ENCODE results near the gene MBD2.

MBD2 gene

GRCh38 chr18:54162431-54162830, 62.0 kb downstream of the MBD2 start:
- Mint-ChIP-seq H3K4me3 (no peak overlapping the region), H3K4me1 (peaks cover 8% of the 10 kb centered on the region), H3K36me3 (ENCODE audit: low read depth) (peaks cover 69% of the 10 kb centered on the region), H3K27me3 (ENCODE audit: low read depth) (no peaks in the 10 kb centered on the region), H3K9me3 (no peaks in the 10 kb centered on the region), H3K27ac (no peak overlapping the region)
- no peak for TF ChIP-seq CTCF (IDR thresholded peaks at IDR 0.05; ENCODE audit: unreplicated experiment in 3 of 3)

GRCh38 chr18:54161267-54161666, 63.2 kb downstream of the MBD2 start:
- Mint-ChIP-seq H3K36me3 (ENCODE audit: low read depth) (peaks cover 69% of the 10 kb centered on the region), H3K4me1 (peaks cover 8% of the 10 kb centered on the region), H3K9me3 (no peaks in the 10 kb centered on the region), H3K27ac (no peak overlapping the region), H3K27me3 (ENCODE audit: low read depth) (no peaks in the 10 kb centered on the region), H3K4me3 (no peak overlapping the region)
- no peak for TF ChIP-seq CTCF (IDR thresholded peaks at IDR 0.05; ENCODE audit: unreplicated experiment in 3 of 3)

- Mint-ChIP-seq H3K4me1 (peaks cover 8% of the 10 kb centered on the region), H3K27ac (peak overlapping the region in 2 of 3 experiments; percentile 6 to 51), H3K9me3 (no peaks in the 10 kb centered on the region), H3K27me3 (ENCODE audit: low read depth) (no peaks in the 10 kb centered on the region), H3K4me3 (no peak overlapping the region), H3K36me3 (ENCODE audit: low read depth) (peaks cover 77% of the 10 kb centered on the region)
- no peak for TF ChIP-seq CTCF (IDR thresholded peaks at IDR 0.05; ENCODE audit: unreplicated experiment in 3 of 3)
These were observed 64.6 kb downstream of the MBD2 start for GRCh38 chr18:54159906-54160305.

GRCh38 chr18:54157646-54158385, 66.7 kb downstream of the MBD2 start:
- no peak overlapping the region for H3K27ac Mint-ChIP-seq
- no peak for TF ChIP-seq CTCF (IDR thresholded peaks at IDR 0.05; ENCODE audit: unreplicated experiment in 3 of 3)
- H3K4me1 Mint-ChIP-seq: peaks cover 8% of the 10 kb centered on the region
- peaks cover 73% of the 10 kb centered on the region for H3K36me3 Mint-ChIP-seq (ENCODE audit: low read depth)
- H3K9me3 Mint-ChIP-seq: no peaks in the 10 kb centered on the region
- H3K4me3 Mint-ChIP-seq: no peak overlapping the region
- H3K27me3 Mint-ChIP-seq (ENCODE audit: low read depth): no peaks in the 10 kb centered on the region

GRCh38 chr18:54155412-54155811, 69.1 kb downstream of the MBD2 start:
- H3K27me3 Mint-ChIP-seq (ENCODE audit: low read depth): no peaks in the 10 kb centered on the region
- H3K4me1 Mint-ChIP-seq: peaks cover 8% of the 10 kb centered on the region
- H3K4me3 Mint-ChIP-seq: no peak overlapping the region
- TF ChIP-seq CTCF (IDR thresholded peaks at IDR 0.05; ENCODE audit: unreplicated experiment in 3 of 3): no peak
- H3K9me3 Mint-ChIP-seq: no peaks in the 10 kb centered on the region
- peaks cover 64% of the 10 kb centered on the region for H3K36me3 Mint-ChIP-seq (ENCODE audit: low read depth)
- no peak overlapping the region for H3K27ac Mint-ChIP-seq

GRCh38 chr18:54154231-54154630, 70.2 kb downstream of the MBD2 start:
- Mint-ChIP-seq H3K4me3 (no peak overlapping the region), H3K27ac (no peak overlapping the region), H3K27me3 (ENCODE audit: low read depth) (no peaks in the 10 kb centered on the region), H3K9me3 (no peaks in the 10 kb centered on the region), H3K4me1 (peaks cover 3% of the 10 kb centered on the region), H3K36me3 (ENCODE audit: low read depth) (peaks cover 58% of the 10 kb centered on the region)
- no peak for TF ChIP-seq CTCF (IDR thresholded peaks at IDR 0.05; ENCODE audit: unreplicated experiment in 3 of 3)
